DND-41 (cell line): ENCODE data around the gene MYBBP1A.

Experiments
- CTCF ChIP-seq: IDR thresholded peaks from 2 replicates; pipeline ENCODE4 v1.5.1; 2012; ENCODE audit warnings: borderline replicate concordance, low read length, moderate library complexity, mild to moderate bottlenecking; ENCODE audit not compliant: poor library complexity, severe bottlenecking; ENCODE audit errors: extremely low read depth
- EZH2 ChIP-seq: IDR thresholded peaks from 3 replicates; pipeline ENCODE4 v1.6.1; 2012; ENCODE audit warnings: borderline replicate concordance, low read depth, mild to moderate bottlenecking, moderate library complexity, low read length, inconsistent platforms; ENCODE audit not compliant: severe bottlenecking

GRCh38 chr17:4602041-4602440 is 46.9 kb upstream of the MYBBP1A start:
- TF ChIP-seq CTCF (no peak), EZH2 (no peak)
